Iris pigment epithelial cell (primary cell): ENCODE results near the gene HSP90AA1.

Source experiments
- DNase-seq: peaks from one replicate; pipeline ENCODE4 v3.0.0-alpha.2; 2011; ENCODE audit warnings: low read depth

Gene HSP90AA1

DNA sequence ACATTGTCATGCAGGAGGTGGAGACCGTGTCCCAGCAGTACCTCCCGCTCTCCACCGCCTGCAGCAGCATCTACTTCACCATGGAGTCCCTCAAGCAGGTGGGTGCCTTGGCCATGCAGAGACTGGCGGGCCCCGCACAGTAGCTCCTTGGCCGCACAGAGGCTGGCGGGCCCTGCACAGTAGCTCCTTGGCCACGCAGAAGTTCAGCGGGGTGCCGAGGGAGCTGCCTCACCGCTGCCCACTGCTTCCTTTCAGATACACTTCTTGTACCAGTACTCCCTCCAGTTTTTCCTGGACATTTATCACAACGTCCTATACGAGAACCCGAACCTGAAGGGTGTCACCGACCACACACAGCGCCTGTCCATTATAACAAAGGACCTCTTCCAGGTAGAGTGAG is 47.7 kb downstream of the HSP90AA1 start:
- DNase-seq, result no peak

DNA sequence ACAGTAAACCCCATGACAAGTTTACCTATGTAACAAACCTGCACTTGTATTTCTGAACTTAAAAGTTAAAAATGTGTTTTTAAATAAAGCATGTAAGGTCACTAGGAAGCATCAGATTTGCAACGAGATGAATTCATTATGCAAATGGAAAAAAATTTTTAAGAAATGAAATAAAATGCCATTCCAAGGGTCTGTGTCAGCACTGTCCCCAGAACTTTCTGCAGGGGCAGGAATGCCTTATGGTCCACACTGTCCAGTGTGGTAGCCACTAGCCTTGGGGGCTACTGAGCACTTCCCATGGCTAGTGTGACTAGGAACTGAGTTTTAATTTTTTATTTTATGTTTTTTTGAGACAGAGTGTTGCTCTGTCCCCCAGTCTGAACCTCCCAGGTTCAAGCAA is 49.2 kb downstream of the HSP90AA1 start:
- DNase-seq, result no peak

DNA sequence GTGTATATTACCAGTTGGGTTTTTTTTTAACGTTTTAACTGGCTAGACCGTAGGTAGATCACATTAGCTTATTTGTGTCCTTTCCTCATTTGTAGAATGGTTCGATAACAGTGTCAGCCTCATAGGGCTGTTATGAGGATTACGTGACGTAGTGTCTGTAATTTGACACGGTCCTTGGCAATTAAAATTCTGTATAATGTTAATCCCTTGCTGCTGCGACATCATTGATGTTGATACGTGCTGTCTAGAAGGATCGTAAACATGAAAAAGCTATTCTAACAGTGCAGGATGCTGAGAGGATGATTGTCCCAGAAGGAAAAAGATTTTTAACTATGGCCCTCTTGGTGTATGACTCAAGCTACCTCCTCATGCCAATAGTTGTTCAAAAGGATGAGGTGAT is 50.9 kb downstream of the HSP90AA1 start:
- DNase-seq, result no peak

DNA sequence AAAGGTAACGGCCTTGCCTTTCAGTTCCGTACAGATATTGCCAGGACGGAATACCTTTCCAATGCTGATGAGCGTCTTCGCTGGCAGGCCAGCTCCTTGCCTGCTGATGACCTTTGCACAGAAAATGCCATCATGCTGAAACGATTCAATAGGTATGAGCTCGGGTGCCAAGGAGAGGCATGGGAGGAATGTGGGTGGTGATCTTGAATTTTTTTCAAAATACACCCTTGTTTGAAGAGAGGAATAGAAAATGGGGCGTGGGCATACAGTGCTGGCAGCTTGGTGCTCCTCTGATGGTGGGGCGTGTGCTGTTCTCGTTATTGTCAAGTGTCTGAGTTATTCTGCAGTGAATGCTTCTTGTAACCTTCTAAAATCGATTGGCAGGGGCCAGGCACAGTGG is 52.5 kb downstream of the HSP90AA1 start:
- DNase-seq, result no peak

DNA sequence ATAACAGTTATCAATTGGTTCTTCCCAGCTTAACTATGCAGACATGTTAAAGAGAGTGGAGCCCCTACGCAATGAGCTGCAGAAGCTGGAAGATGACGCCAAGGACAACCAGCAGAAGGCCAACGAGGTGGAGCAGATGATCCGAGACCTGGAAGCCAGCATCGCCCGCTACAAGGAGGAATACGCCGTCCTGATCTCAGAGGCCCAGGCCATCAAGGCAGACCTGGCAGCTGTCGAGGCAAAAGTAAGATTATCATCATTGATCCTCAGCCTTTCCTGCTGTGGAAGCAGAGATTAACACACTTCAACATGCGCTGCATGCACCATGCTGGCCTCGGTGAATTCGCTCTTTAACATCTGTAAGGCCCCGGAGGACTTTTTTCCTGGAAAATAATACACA is 53.6 kb downstream of the HSP90AA1 start:
- no peak for DNase-seq
